ENCODE measurements around the gene PRKACB.

PRKACB gene

DNA sequence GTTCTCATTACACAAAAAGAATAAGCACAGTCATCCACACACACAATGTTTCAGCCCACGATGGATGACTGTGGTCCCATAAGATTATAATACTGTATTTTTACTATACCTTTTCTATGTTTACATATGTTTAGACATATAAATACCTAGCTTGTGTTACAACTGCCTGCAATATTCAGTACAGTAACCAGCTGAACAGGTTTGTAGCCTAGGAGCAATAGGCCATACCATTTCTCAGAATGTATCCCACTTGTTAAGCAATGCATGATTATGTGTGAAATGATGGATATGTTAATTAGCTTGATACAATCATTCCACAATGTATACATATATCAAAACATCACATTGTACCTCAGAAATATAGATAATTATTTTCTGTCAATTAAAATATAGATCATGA lies 124.3 kb downstream of the PRKACB start:
- H3K27ac ChIP-seq (ENCODE audit: low read depth, low read length) = no peak overlapping the region
- H3K4me3 ChIP-seq (ENCODE audit: low read length) = no peak overlapping the region
- H3K4me2 ChIP-seq (ENCODE audit: low read length) = no peak overlapping the region
- no peaks in the 10 kb centered on the region for H3K36me3 ChIP-seq (ENCODE audit: control insufficient read depth, low read length)
- H3K9me3 ChIP-seq (ENCODE audit: control insufficient read depth, insufficient read depth, low read length) = no peaks in the 10 kb centered on the region
- H3K9me2 ChIP-seq (replicated peaks; ENCODE audit: control insufficient read depth, low read length) = no peaks in the 10 kb centered on the region
- TF ChIP-seq, protein P1, sequence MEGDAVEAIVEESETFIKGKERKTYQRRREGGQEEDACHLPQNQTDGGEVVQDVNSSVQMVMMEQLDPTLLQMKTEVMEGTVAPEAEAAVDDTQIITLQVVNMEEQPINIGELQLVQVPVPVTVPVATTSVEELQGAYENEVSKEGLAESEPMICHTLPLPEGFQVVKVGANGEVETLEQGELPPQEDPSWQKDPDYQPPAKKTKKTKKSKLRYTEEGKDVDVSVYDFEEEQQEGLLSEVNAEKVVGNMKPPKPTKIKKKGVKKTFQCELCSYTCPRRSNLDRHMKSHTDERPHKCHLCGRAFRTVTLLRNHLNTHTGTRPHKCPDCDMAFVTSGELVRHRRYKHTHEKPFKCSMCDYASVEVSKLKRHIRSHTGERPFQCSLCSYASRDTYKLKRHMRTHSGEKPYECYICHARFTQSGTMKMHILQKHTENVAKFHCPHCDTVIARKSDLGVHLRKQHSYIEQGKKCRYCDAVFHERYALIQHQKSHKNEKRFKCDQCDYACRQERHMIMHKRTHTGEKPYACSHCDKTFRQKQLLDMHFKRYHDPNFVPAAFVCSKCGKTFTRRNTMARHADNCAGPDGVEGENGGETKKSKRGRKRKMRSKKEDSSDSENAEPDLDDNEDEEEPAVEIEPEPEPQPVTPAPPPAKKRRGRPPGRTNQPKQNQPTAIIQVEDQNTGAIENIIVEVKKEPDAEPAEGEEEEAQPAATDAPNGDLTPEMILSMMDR (IDR thresholded peaks at IDR 0.05; ENCODE audit: low read depth, low read length, poor library complexity, severe bottlenecking) = no peak
- no peak for TF ChIP-seq EZH2phosphoT487 (IDR thresholded peaks at IDR 0.05; ENCODE audit: borderline replicate concordance, low read length)
- H3F3A ChIP-seq (ENCODE audit: control insufficient read depth, insufficient read depth) = peaks cover 14% of the 10 kb centered on the region
- H4K20me1 ChIP-seq (ENCODE audit: control insufficient read depth, insufficient read depth, low read depth, low read length) = no peaks in the 10 kb centered on the region
- no peaks in the 10 kb centered on the region for H3K27me3 ChIP-seq (ENCODE audit: control insufficient read depth, low read length)
- H3K4me1 ChIP-seq (ENCODE audit: control insufficient read depth, low read length) = peaks cover 30% of the 10 kb centered on the region
- H3K79me2 ChIP-seq (ENCODE audit: control insufficient read depth, low read length) = no peaks in the 10 kb centered on the region

DNA sequence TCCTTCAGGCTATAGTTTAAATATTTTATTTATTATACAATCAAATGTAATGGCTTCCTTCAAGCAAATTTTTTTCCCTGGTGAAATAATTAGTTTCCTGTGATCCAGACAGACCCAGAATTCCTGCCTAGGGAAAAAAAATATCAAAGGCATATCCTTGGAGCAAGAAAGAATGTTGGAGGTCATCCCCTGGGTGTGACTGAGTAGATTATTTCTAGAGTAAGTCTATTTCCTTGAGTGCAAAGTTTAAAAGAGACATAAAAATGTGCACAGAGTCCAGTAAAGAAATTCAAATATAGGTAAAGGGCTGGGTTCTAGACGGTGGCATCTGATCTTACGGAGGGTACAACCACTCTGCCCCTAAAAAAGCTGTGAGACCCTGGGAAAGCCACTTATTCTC lies 125.2 kb downstream of the PRKACB start:
- Histone ChIP-seq H3K4me2 (ENCODE audit: low read length) (no peak overlapping the region), H3K4me1 (ENCODE audit: control insufficient read depth, low read length) (peaks cover 33% of the 10 kb centered on the region), H3F3A (ENCODE audit: control insufficient read depth, insufficient read depth) (peaks cover 14% of the 10 kb centered on the region), H3K27me3 (ENCODE audit: control insufficient read depth, low read length) (no peaks in the 10 kb centered on the region), H3K27ac (ENCODE audit: low read depth, low read length) (no peak overlapping the region), H3K79me2 (ENCODE audit: control insufficient read depth, low read length) (no peaks in the 10 kb centered on the region), H4K20me1 (ENCODE audit: control insufficient read depth, insufficient read depth, low read depth, low read length) (no peaks in the 10 kb centered on the region), H3K36me3 (ENCODE audit: control insufficient read depth, low read length) (no peaks in the 10 kb centered on the region), H3K4me3 (ENCODE audit: low read length) (no peak overlapping the region), H3K9me3 (ENCODE audit: control insufficient read depth, insufficient read depth, low read length) (no peaks in the 10 kb centered on the region), H3K9me2 (replicated peaks; ENCODE audit: control insufficient read depth, low read length) (no peaks in the 10 kb centered on the region)
- TF ChIP-seq, protein P1 (IDR thresholded peaks at IDR 0.05; ENCODE audit: low read depth, low read length, poor library complexity, severe bottlenecking) = no peak
- no peak for TF ChIP-seq EZH2phosphoT487 (IDR thresholded peaks at IDR 0.05; ENCODE audit: borderline replicate concordance, low read length)

DNA sequence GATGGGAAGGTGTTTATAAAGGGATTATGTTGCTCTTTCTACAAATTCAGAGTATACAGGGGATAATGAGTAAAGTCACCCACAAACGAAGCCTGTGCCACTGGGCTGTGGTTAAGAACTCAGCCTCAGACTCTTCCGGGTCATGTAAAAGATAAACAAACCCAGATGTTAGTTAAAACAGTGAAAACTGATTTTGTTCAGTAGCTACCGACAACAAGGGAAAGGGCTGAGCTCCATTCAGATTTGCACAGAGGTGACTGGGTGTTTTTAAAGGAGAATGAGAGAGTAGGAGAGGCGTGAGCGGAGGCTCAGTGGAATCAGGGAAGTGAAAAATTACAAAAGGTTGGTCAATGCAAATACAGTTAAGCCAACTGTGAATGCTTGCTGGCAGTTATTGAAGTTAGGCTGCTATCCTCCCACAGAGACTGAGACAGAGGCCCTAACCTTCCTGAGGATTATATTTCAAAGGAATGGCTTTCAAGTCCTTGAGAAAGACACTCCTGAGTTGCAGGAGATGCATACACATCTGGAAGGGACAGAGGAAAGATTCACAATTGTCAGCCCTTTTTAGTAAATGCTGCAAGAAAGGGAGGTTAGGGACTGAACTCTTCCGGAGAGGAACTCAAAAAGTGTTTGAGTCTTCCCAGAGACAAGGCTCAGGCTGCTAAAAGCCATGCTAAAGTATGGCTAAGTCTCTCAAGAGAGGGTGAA lies 127.5 kb downstream of the PRKACB start:
- Histone ChIP-seq H3K27ac (ENCODE audit: low read depth, low read length) (peak overlapping the region; percentile 98), H3K36me3 (ENCODE audit: control insufficient read depth, low read length) (no peaks in the 10 kb centered on the region), H3K4me3 (ENCODE audit: low read length) (peak overlapping the region; percentile 61), H3K4me2 (ENCODE audit: low read length) (peak overlapping the region; percentile 89), H4K20me1 (ENCODE audit: control insufficient read depth, insufficient read depth, low read depth, low read length) (no peaks in the 10 kb centered on the region), H3F3A (ENCODE audit: control insufficient read depth, insufficient read depth) (peaks cover 14% of the 10 kb centered on the region), H3K27me3 (ENCODE audit: control insufficient read depth, low read length) (no peaks in the 10 kb centered on the region), H3K9me2 (replicated peaks; ENCODE audit: control insufficient read depth, low read length) (no peaks in the 10 kb centered on the region), H3K79me2 (ENCODE audit: control insufficient read depth, low read length) (no peaks in the 10 kb centered on the region), H3K4me1 (ENCODE audit: control insufficient read depth, low read length) (peaks cover 33% of the 10 kb centered on the region), H3K9me3 (ENCODE audit: control insufficient read depth, insufficient read depth, low read length) (no peaks in the 10 kb centered on the region)
- TF ChIP-seq, protein P1 (IDR thresholded peaks at IDR 0.05; ENCODE audit: low read depth, low read length, poor library complexity, severe bottlenecking) = no peak
- TF ChIP-seq EZH2phosphoT487 (IDR thresholded peaks at IDR 0.05; ENCODE audit: borderline replicate concordance, low read length) = no peak

Measured in DOHH2 (cell line).